ENCODE results near the gene OBSL1. TPM values are rescaled to one million over a fixed set of nuclear protein-coding genes. Genes with fewer than 3 reads are reported as not detected.

Gene OBSL1
- polyA plus RNA-seq, 12 donors, result 93.2 to 179 (median 118) TPM; not detected in 1

GRCh38 chr2:219569041-219569440 lies 2.3 kb downstream of the OBSL1 start:
- no peak for DNase-seq

- no peak for DNase-seq
Observed at GRCh38 chr2:219567791-219568361, 3.5 kb downstream of the OBSL1 start.

GRCh38 chr2:219567131-219567530 lies 4.2 kb downstream of the OBSL1 start:
- DNase-seq, result no peak

GRCh38 chr2:219566640-219567039 lies 4.7 kb downstream of the OBSL1 start:
- no peak for DNase-seq

- DNase-seq, result no peak
Observed at GRCh38 chr2:219565130-219566080, 5.9 kb downstream of the OBSL1 start.

GRCh38 chr2:219563271-219563928 lies 7.9 kb downstream of the OBSL1 start:
- no peak for DNase-seq

GRCh38 chr2:219562049-219563020 lies 9.0 kb downstream of the OBSL1 start:
- no peak for DNase-seq

GRCh38 chr2:219561179-219562048 lies 9.9 kb downstream of the OBSL1 start:
- DNase-seq, result no peak

- DNase-seq, result no peak
Observed at GRCh38 chr2:219560893-219561178, 10.5 kb downstream of the OBSL1 start.

- DNase-seq, result no peak
Observed at GRCh38 chr2:219560037-219560892, 11.1 kb downstream of the OBSL1 start.

GRCh38 chr2:219559156-219559915 lies 12.0 kb downstream of the OBSL1 start:
- DNase-seq, result no peak

GRCh38 chr2:219557791-219558785 lies 13.3 kb downstream of the OBSL1 start:
- DNase-seq, result no peak

GRCh38 chr2:219557320-219557719 lies 14.0 kb downstream of the OBSL1 start:
- no peak for DNase-seq

GRCh38 chr2:219556413-219556812 lies 14.9 kb downstream of the OBSL1 start:
- DNase-seq, result no peak

- DNase-seq, result no peak
Observed at GRCh38 chr2:219555956-219556355, 15.4 kb downstream of the OBSL1 start.

- DNase-seq, result no peak
Observed at GRCh38 chr2:219554350-219554749, 17.0 kb downstream of the OBSL1 start.

GRCh38 chr2:219553463-219553963 lies 17.8 kb downstream of the OBSL1 start:
- DNase-seq, result no peak

- no peak for DNase-seq
Observed at GRCh38 chr2:219553168-219553417, 18.2 kb downstream of the OBSL1 start.
